HG03457 (cell line): ENCODE results near the gene RNU6-8.

Experiments used
- ATAC-seq: cut with Tn5 transposase; IDR thresholded peaks from one replicate; pipeline ENCODE4 v1.9.1; 2021; ENCODE audit warnings: moderate number of reproducible peaks; ENCODE audit not compliant: unreplicated experiment

RNU6-8 gene

GRCh38 chr14:32202998-32203882 is at the start of gene RNU6-8:
TSS of gene RNU6-8 (minus strand) at chr14:32203269.
- peak; percentile 56 for ATAC-seq

- peak; percentile 64 for ATAC-seq
Measured at GRCh38 chr14:32252030-32252670, 49.1 kb upstream of the RNU6-8 start.

- ATAC-seq = no peak
Measured at GRCh38 chr14:32251530-32251929, 48.5 kb upstream of the RNU6-8 start.

GRCh38 chr14:32250681-32251080 is 47.6 kb upstream of the RNU6-8 start:
- ATAC-seq = no peak

- ATAC-seq = no peak
Measured at GRCh38 chr14:32249780-32250179, 46.7 kb upstream of the RNU6-8 start.

GRCh38 chr14:32249371-32249770 is 46.3 kb upstream of the RNU6-8 start:
- ATAC-seq = no peak

GRCh38 chr14:32246751-32247150 is 43.7 kb upstream of the RNU6-8 start:
- ATAC-seq = no peak

GRCh38 chr14:32244404-32244803 is 41.3 kb upstream of the RNU6-8 start:
- no peak for ATAC-seq

GRCh38 chr14:32233260-32233659 is 30.2 kb upstream of the RNU6-8 start:
- no peak for ATAC-seq

- no peak for ATAC-seq
Measured at GRCh38 chr14:32232481-32232880, 29.4 kb upstream of the RNU6-8 start.

- ATAC-seq = no peak
Measured at GRCh38 chr14:32230695-32231280, 27.7 kb upstream of the RNU6-8 start.

GRCh38 chr14:32230181-32230580 is 27.1 kb upstream of the RNU6-8 start:
- no peak for ATAC-seq

GRCh38 chr14:32226056-32226455 is 23.0 kb upstream of the RNU6-8 start:
- ATAC-seq = no peak

- no peak for ATAC-seq
Measured at GRCh38 chr14:32225378-32225920, 22.4 kb upstream of the RNU6-8 start.

GRCh38 chr14:32224737-32225377 is 21.8 kb upstream of the RNU6-8 start:
- no peak for ATAC-seq

GRCh38 chr14:32217301-32217700 is 14.2 kb upstream of the RNU6-8 start:
- no peak for ATAC-seq

- no peak for ATAC-seq
Measured at GRCh38 chr14:32212833-32213232, 9.8 kb upstream of the RNU6-8 start.

GRCh38 chr14:32211068-32211404 is 8.0 kb upstream of the RNU6-8 start:
- no peak for ATAC-seq

GRCh38 chr14:32209471-32209870 is 6.4 kb upstream of the RNU6-8 start:
- no peak for ATAC-seq

- ATAC-seq = no peak
Measured at GRCh38 chr14:32208490-32208889, 5.4 kb upstream of the RNU6-8 start.

GRCh38 chr14:32206552-32206951 is 3.5 kb upstream of the RNU6-8 start:
- ATAC-seq = no peak
